GM12872 (cell line): ENCODE results near the gene SCART1.

Experiments used
- CTCF ChIP-seq: IDR thresholded peaks from 3 replicates; pipeline ENCODE4 v1.5.1; 2011; ENCODE audit warnings: low read depth, mild to moderate bottlenecking, low read length, moderate library complexity; ENCODE audit not compliant: insufficient read depth

SCART1 gene

GRCh38 chr10:133451346-133451745 lies 2.4 kb upstream of the SCART1 start:
- no peak for TF ChIP-seq CTCF

GRCh38 chr10:133452453-133452852 lies 1.3 kb upstream of the SCART1 start:
- no peak for TF ChIP-seq CTCF

- TF ChIP-seq CTCF: no peak
Measured at GRCh38 chr10:133454204-133454893, 604 bp downstream of the SCART1 start.

- TF ChIP-seq CTCF: no peak
Measured at GRCh38 chr10:133455196-133455595, 1.5 kb downstream of the SCART1 start.

- TF ChIP-seq CTCF: no peak
Measured at GRCh38 chr10:133455611-133456031, 1.9 kb downstream of the SCART1 start.

GRCh38 chr10:133456041-133456951 lies 2.6 kb downstream of the SCART1 start:
- TF ChIP-seq CTCF: no peak

GRCh38 chr10:133457100-133457841 lies 3.5 kb downstream of the SCART1 start:
- TF ChIP-seq CTCF: no peak
